SK-N-SH treated with all-trans-retinoic acid at 6 μM for 48 hours (cell line): ENCODE data around the gene C20orf204.

Experiments used
- ATAC-seq: fragments of 200-7000 bp; cut with Tn5 transposase; 3 replicates; pipeline ENCODE4 v1.9.1; 2020; ENCODE audit warnings: mild to moderate bottlenecking, moderate library complexity
- ARNTL ChIP-seq: fragments of 450-650 bp; formaldehyde crosslinking; IDR thresholded peaks from 2 replicates; pipeline ENCODE4 v1.5.0; 2020; ENCODE audit warnings: low read depth, mild to moderate bottlenecking, moderate library complexity, borderline replicate concordance
- BACH2 ChIP-seq: fragments of 250-450 bp; sonication (Bioruptor Pico); IDR thresholded peaks from 2 replicates; pipeline ENCODE4 v1.9.0; 2021; ENCODE audit warnings: mild to moderate bottlenecking, borderline replicate concordance
- CREB5 ChIP-seq: fragments of 250-450 bp; sonication (Bioruptor Pico); IDR thresholded peaks from 2 replicates; pipeline ENCODE4 v1.5.1; 2020; ENCODE audit warnings: low read depth, mild to moderate bottlenecking, moderate library complexity
- CSRNP3 ChIP-seq: fragments of 250-450 bp; sonication (Bioruptor Pico); IDR thresholded peaks from 2 replicates; pipeline ENCODE4 v1.5.1; 2021; ENCODE audit warnings: mild to moderate bottlenecking, moderate library complexity
- ESRRG ChIP-seq: fragments of 250-450 bp; sonication (Bioruptor Pico); IDR thresholded peaks from 2 replicates; pipeline ENCODE4 v1.6.1; 2021; ENCODE audit warnings: mild to moderate bottlenecking
- GLIS3 ChIP-seq: fragments of 250-450 bp; sonication (Bioruptor Pico); IDR thresholded peaks from 2 replicates; pipeline ENCODE4 v1.5.0; 2020; ENCODE audit warnings: mild to moderate bottlenecking, moderate library complexity
- ISL1 ChIP-seq: fragments of 250-450 bp; sonication (Bioruptor Pico); IDR thresholded peaks from 2 replicates; pipeline ENCODE4 v2.1.2; 2022; ENCODE audit warnings: mild to moderate bottlenecking, moderate library complexity
- OSR1 ChIP-seq: fragments of 250-450 bp; sonication (Bioruptor Pico); IDR thresholded peaks from 2 replicates; pipeline ENCODE4 v1.8.0; 2022; ENCODE audit warnings: moderate library complexity, mild to moderate bottlenecking, inconsistent platforms
- PATZ1 ChIP-seq: fragments of 250-450 bp; sonication (Bioruptor Pico); IDR thresholded peaks from 2 replicates; pipeline ENCODE4 v1.8.0; 2020; ENCODE audit warnings: mild to moderate bottlenecking, moderate library complexity, borderline replicate concordance
- POU6F1 ChIP-seq: fragments of 250-450 bp; sonication (Bioruptor Pico); IDR thresholded peaks from 2 replicates; pipeline ENCODE4 v1.8.0; 2021; ENCODE audit warnings: low read depth, mild to moderate bottlenecking, moderate library complexity, borderline replicate concordance
- PPARA ChIP-seq: fragments of 250-450 bp; sonication (Bioruptor Pico); IDR thresholded peaks from 2 replicates; pipeline ENCODE4 v1.5.0; 2020; ENCODE audit warnings: mild to moderate bottlenecking, borderline replicate concordance
- SNAI2 ChIP-seq: fragments of 250-450 bp; sonication (Bioruptor Pico); IDR thresholded peaks from 2 replicates; pipeline ENCODE4 v1.5.0; 2020; ENCODE audit warnings: mild to moderate bottlenecking, moderate library complexity
- TCF4 ChIP-seq: fragments of 250-450 bp; sonication (Bioruptor Pico); IDR thresholded peaks from 2 replicates; pipeline ENCODE4 v1.8.0; 2021; ENCODE audit warnings: mild to moderate bottlenecking, moderate library complexity, borderline replicate concordance
- TOX ChIP-seq: fragments of 250-450 bp; sonication (Bioruptor Pico); IDR thresholded peaks from 2 replicates; pipeline ENCODE4 v1.8.0; 2021; ENCODE audit warnings: mild to moderate bottlenecking, moderate library complexity, borderline replicate concordance
- TSHZ2 ChIP-seq: fragments of 250-450 bp; sonication (Bioruptor Pico); IDR thresholded peaks from 2 replicates; pipeline ENCODE4 v1.5.0; 2020; ENCODE audit warnings: mild to moderate bottlenecking, moderate library complexity
- ZFP3 ChIP-seq: fragments of 250-450 bp; sonication (Bioruptor Pico); IDR thresholded peaks from 2 replicates; pipeline ENCODE4 v1.5.0; 2020; ENCODE audit warnings: mild to moderate bottlenecking, moderate library complexity
- ZNF565 ChIP-seq: fragments of 450-650 bp; formaldehyde crosslinking; conservative IDR thresholded peaks from 2 replicates; pipeline ENCODE4 v1.5.0; 2020; ENCODE audit warnings: low read depth, mild to moderate bottlenecking, moderate library complexity
- ZNF70 ChIP-seq: fragments of 450-650 bp; formaldehyde crosslinking; IDR thresholded peaks from 2 replicates; pipeline ENCODE4 v1.5.0; 2020; ENCODE audit warnings: mild to moderate bottlenecking, moderate library complexity
- ZNF8 ChIP-seq: fragments of 450-650 bp; formaldehyde crosslinking; IDR thresholded peaks from 2 replicates; pipeline ENCODE4 v1.5.0; 2020; ENCODE audit warnings: mild to moderate bottlenecking, moderate library complexity

Gene C20orf204

GRCh38 chr20:64074963-64075362 is 39.0 kb downstream of the C20orf204 start:
- TF ChIP-seq TOX (CRISPR knock-in tag): no peak
- no peak for TF ChIP-seq CREB5
- no peak for TF ChIP-seq ZNF8 (CRISPR knock-in tag)
- no peak for TF ChIP-seq BACH2 (CRISPR knock-in tag)
- ATAC-seq: no peak

GRCh38 chr20:64075556-64075955 is 39.6 kb downstream of the C20orf204 start:
- TF ChIP-seq POU6F1 (CRISPR knock-in tag) (no peak), ZFP3 (CRISPR knock-in tag) (no peak), SNAI2 (CRISPR knock-in tag) (no peak), OSR1 (no peak), TCF4 (CRISPR knock-in tag) (no peak), ZNF565 (CRISPR knock-in tag) (no peak), GLIS3 (CRISPR knock-in tag) (no peak), ESRRG (CRISPR knock-in tag) (no peak), ARNTL (no peak), ZNF70 (CRISPR knock-in tag) (no peak), CSRNP3 (CRISPR knock-in tag) (no peak), BACH2 (CRISPR knock-in tag) (no peak), TOX (CRISPR knock-in tag) (no peak), PPARA (no peak)
- no peak for ATAC-seq

GRCh38 chr20:64076061-64076997 is 40.3 kb downstream of the C20orf204 start:
- no peak for ATAC-seq
- TF ChIP-seq ZFP3 (CRISPR knock-in tag): no peak

- no peak for ATAC-seq
Observed at GRCh38 chr20:64077094-64077493, 41.1 kb downstream of the C20orf204 start.

More at GRCh38 chr20:64077094-64077493, 41.1 kb downstream of the C20orf204 start:
- TF ChIP-seq PATZ1 (CRISPR knock-in tag) (no peak), ESRRG (CRISPR knock-in tag) (no peak), PPARA (no peak), ZNF70 (CRISPR knock-in tag) (no peak), TSHZ2 (CRISPR knock-in tag) (no peak), ZNF8 (CRISPR knock-in tag) (no peak), ZNF565 (CRISPR knock-in tag) (no peak), POU6F1 (CRISPR knock-in tag) (no peak), ISL1 (no peak)
